ENCODE results near the gene UGT2A1. TPM values are rescaled to one million over a fixed set of nuclear protein-coding genes. Genes with fewer than 3 reads are reported as not detected.

Gene UGT2A1
- polyA plus RNA-seq, 1 donor from 2014 or later, result not detected

DNA sequence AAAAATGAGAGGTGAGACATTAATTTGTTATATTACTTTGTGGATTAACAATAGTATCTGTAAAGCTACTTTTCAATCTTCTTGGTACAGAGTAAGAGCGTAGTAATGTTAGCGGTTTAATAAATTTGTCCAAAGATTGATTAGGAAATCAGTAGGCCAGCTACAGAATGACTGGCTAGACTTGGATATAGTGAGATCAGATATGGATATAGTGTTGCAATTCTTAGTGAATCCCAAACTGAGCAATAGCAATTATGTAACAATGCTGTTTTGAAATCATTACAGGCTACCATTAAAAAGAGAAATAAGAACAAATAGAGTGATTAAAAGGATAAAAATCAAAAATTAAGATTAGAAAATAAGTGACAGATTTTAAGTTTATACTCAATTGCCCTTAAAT lies 12.8 kb downstream of the UGT2A1 start:
- no peaks in the 10 kb centered on the region for H4K20me1 ChIP-seq (ENCODE audit: insufficient read depth)
- H3F3A ChIP-seq (ENCODE audit: insufficient read depth, low read length, poor library complexity, severe bottlenecking), result no peaks in the 10 kb centered on the region
- no peak overlapping the region for H3K4me2 ChIP-seq (ENCODE audit: low read length)
- TF ChIP-seq POLR2AphosphoS5 (IDR thresholded peaks at IDR 0.05) (no peak), TAF1 (IDR thresholded peaks at IDR 0.05; ENCODE audit: low read depth) (no peak), EZH2 (IDR thresholded peaks at IDR 0.05; ENCODE audit: borderline replicate concordance, insufficient read depth, low read length, poor library complexity, severe bottlenecking) (no peak), RAD21 (conservative IDR thresholded peaks at IDR 0.05) (no peak)
- TF ChIP-seq, protein P1, sequence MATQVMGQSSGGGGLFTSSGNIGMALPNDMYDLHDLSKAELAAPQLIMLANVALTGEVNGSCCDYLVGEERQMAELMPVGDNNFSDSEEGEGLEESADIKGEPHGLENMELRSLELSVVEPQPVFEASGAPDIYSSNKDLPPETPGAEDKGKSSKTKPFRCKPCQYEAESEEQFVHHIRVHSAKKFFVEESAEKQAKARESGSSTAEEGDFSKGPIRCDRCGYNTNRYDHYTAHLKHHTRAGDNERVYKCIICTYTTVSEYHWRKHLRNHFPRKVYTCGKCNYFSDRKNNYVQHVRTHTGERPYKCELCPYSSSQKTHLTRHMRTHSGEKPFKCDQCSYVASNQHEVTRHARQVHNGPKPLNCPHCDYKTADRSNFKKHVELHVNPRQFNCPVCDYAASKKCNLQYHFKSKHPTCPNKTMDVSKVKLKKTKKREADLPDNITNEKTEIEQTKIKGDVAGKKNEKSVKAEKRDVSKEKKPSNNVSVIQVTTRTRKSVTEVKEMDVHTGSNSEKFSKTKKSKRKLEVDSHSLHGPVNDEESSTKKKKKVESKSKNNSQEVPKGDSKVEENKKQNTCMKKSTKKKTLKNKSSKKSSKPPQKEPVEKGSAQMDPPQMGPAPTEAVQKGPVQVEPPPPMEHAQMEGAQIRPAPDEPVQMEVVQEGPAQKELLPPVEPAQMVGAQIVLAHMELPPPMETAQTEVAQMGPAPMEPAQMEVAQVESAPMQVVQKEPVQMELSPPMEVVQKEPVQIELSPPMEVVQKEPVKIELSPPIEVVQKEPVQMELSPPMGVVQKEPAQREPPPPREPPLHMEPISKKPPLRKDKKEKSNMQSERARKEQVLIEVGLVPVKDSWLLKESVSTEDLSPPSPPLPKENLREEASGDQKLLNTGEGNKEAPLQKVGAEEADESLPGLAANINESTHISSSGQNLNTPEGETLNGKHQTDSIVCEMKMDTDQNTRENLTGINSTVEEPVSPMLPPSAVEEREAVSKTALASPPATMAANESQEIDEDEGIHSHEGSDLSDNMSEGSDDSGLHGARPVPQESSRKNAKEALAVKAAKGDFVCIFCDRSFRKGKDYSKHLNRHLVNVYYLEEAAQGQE (IDR thresholded peaks at IDR 0.05; ENCODE audit: borderline replicate concordance), result no peak
- H3K9me2 ChIP-seq (ENCODE audit: insufficient read depth, low read length), result no peaks in the 10 kb centered on the region
- no peaks in the 10 kb centered on the region for H3K9me3 ChIP-seq (ENCODE audit: low read length)
- no peaks in the 10 kb centered on the region for H3K79me2 ChIP-seq (replicated peaks; ENCODE audit: insufficient read depth, low read length)
- no peaks in the 10 kb centered on the region for H3K36me3 ChIP-seq (ENCODE audit: insufficient read depth, low read length)
- H2AFZ ChIP-seq (ENCODE audit: low read depth, low read length), result no peak overlapping the region
- no peak overlapping the region for H3K27ac ChIP-seq (ENCODE audit: low read length)
- H3K9ac ChIP-seq (ENCODE audit: low read length), result no peak overlapping the region
- no peaks in the 10 kb centered on the region for H3K27me3 ChIP-seq (ENCODE audit: insufficient read depth, low read depth, low read length)
- no peak overlapping the region for H3K4me3 ChIP-seq (ENCODE audit: low read length)

DNA sequence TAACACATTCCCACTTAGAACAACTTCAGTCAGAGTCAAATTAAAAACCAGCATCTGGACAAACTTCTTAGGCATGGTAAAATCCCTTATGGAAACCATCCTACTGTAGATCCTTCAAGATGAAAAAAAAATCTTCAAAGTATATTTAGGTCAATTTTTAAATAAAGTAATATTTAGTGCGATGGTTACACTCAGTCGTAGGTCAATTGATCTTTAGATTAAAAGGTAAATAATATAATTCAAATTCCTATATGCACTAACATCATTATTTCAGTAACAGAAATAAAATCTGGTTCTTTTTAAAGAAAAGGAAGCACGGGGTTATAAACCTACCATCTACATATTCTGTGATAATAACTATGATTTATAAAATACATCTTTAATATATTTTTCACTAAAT lies 13.5 kb downstream of the UGT2A1 start, which contains the start of gene UGT2A2:
Gene UGT2A2, minus strand, starts transcription at position 101 of the 400 bp plus-strand sequence. Its CDS starts 2 bp downstream, at position 99.
- Histone ChIP-seq H3K9me2 (ENCODE audit: insufficient read depth, low read length) (no peaks in the 10 kb centered on the region), H3K9ac (ENCODE audit: low read length) (no peak within 1 kb of the TSS), H2AFZ (ENCODE audit: low read depth, low read length) (no peak within 1 kb of the TSS), H3K4me3 (ENCODE audit: low read length) (no peak within 1 kb of the TSS), H3F3A (ENCODE audit: insufficient read depth, low read length, poor library complexity, severe bottlenecking) (no peaks in the 10 kb centered on the region), H3K9me3 (ENCODE audit: low read length) (no peaks in the 10 kb centered on the region), H3K27me3 (ENCODE audit: insufficient read depth, low read depth, low read length) (no peaks in the 10 kb centered on the region), H3K79me2 (replicated peaks; ENCODE audit: insufficient read depth, low read length) (no peaks in the 10 kb centered on the region), H3K36me3 (ENCODE audit: insufficient read depth, low read length) (no peaks in the 10 kb centered on the region), H3K4me2 (ENCODE audit: low read length) (no peak within 1 kb of the TSS), H4K20me1 (ENCODE audit: insufficient read depth) (no peaks in the 10 kb centered on the region), H3K27ac (ENCODE audit: low read length) (no peak within 1 kb of the TSS)
- TF ChIP-seq, protein P1 (IDR thresholded peaks at IDR 0.05; ENCODE audit: borderline replicate concordance), result no peak
- TF ChIP-seq POLR2AphosphoS5 (IDR thresholded peaks at IDR 0.05) (no peak), MXI1 (conservative IDR thresholded peaks at IDR 0.05; ENCODE audit: poor library complexity, severe bottlenecking) (no peak), EZH2 (IDR thresholded peaks at IDR 0.05; ENCODE audit: borderline replicate concordance, insufficient read depth, low read length, poor library complexity, severe bottlenecking) (no peak), RAD21 (conservative IDR thresholded peaks at IDR 0.05) (no peak), EP300 (conservative IDR thresholded peaks at IDR 0.05; ENCODE audit: poor library complexity, severe bottlenecking) (no peak), TAF1 (IDR thresholded peaks at IDR 0.05; ENCODE audit: low read depth) (no peak), SMC3 (conservative IDR thresholded peaks at IDR 0.05; ENCODE audit: poor library complexity) (no peak)
- TF ChIP-seq, protein P2, sequence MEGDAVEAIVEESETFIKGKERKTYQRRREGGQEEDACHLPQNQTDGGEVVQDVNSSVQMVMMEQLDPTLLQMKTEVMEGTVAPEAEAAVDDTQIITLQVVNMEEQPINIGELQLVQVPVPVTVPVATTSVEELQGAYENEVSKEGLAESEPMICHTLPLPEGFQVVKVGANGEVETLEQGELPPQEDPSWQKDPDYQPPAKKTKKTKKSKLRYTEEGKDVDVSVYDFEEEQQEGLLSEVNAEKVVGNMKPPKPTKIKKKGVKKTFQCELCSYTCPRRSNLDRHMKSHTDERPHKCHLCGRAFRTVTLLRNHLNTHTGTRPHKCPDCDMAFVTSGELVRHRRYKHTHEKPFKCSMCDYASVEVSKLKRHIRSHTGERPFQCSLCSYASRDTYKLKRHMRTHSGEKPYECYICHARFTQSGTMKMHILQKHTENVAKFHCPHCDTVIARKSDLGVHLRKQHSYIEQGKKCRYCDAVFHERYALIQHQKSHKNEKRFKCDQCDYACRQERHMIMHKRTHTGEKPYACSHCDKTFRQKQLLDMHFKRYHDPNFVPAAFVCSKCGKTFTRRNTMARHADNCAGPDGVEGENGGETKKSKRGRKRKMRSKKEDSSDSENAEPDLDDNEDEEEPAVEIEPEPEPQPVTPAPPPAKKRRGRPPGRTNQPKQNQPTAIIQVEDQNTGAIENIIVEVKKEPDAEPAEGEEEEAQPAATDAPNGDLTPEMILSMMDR (IDR thresholded peaks at IDR 0.05; ENCODE audit: poor library complexity, severe bottlenecking), result no peak
